Sigmoid colon (tissue), 7 donors: ENCODE measurements around the gene SETD7. TPM values are rescaled to one million over a fixed set of nuclear protein-coding genes. Genes with fewer than 3 reads are reported as not detected.

ENCODE experiments used
- DNase-seq: peaks from one replicate; pipeline ENCODE4 v3.0.0-alpha.2; 2019
- H3K27ac ChIP-seq, 4 donors: fragments of 200-600 bp; sonication (generic); one replicate each; pipeline ENCODE4 v1.5.1; 2016 to 2019; ENCODE audit warnings: mild to moderate bottlenecking in 1 of 4
- H3K27me3 ChIP-seq, 3 donors: fragments of 200-600 bp; sonication (generic); one replicate each; pipeline ENCODE4 v1.5.1; 2019; ENCODE audit warnings: mild to moderate bottlenecking in 1 of 3
- H3K36me3 ChIP-seq, 4 donors: fragments of 200-600 bp; sonication (generic); one replicate each; pipeline ENCODE4 v1.5.1; 2016 to 2019
- H3K4me1 ChIP-seq, 4 donors: fragments of 200-600 bp; sonication (generic); one replicate each; pipeline ENCODE4 v1.5.1; 2017 to 2019
- H3K4me3 ChIP-seq, 4 donors: fragments of 200-600 bp; sonication (generic); one replicate each; pipeline ENCODE4 v1.5.1; 2017 to 2019; ENCODE audit warnings: mild to moderate bottlenecking in 2 of 4, moderate library complexity in 1 of 4
- H3K9me3 ChIP-seq, 4 donors: fragments of 200-600 bp in 3 of 4; sonication (generic) in 3 of 4; one replicate each; pipeline versions ENCODE4 v1.5.1 to v1.6.1; 2013 to 2019
- CTCF ChIP-seq, 4 experiments: fragments of 450-650 bp in 3 of 4; fragments of 200-600 bp in 1 of 4; IDR thresholded peaks; one replicate each; pipeline ENCODE4 v1.5.1; 2016 to 2019; ENCODE audit warnings: antibody characterized with exemption in 4 of 4, mild to moderate bottlenecking in 3 of 4, moderate library complexity in 2 of 4
- EP300 ChIP-seq, 4 donors: sonication (generic); formaldehyde crosslinking; IDR thresholded peaks; one replicate each; pipeline ENCODE4 v1.6.1; 2017; ENCODE audit warnings: antibody characterized with exemption in 4 of 4
- POLR2A ChIP-seq, 2 donors: fragments of 450-650 bp; IDR thresholded peaks; one replicate each; pipeline ENCODE4 v1.6.1; 2016; ENCODE audit warnings: antibody characterized with exemption in 2 of 2, mild to moderate bottlenecking in 2 of 2, moderate library complexity in 2 of 2
- POLR2AphosphoS5 ChIP-seq, 4 donors: sonication (generic); formaldehyde crosslinking; IDR thresholded peaks; one replicate each; pipeline ENCODE4 v1.6.1; 2017; ENCODE audit warnings: antibody characterized with exemption in 4 of 4
- WGBS, 2 donors: extraction: QIAGEN DNeasy Blood & Tissue Kit; methylation state at CpG; one replicate each; pipeline ENCODE4 v1.1.7; 2013; 5-methylcytosine and 5-hydroxymethylcytosine counted together
- intact Hi-C: fragments of 100-400 bp; cut with DNase I; formaldehyde crosslinking; loops from one replicate; pipeline ENCODE4 v1.15.1; 2023
- polyA plus RNA-seq, 3 donors: library from polyadenylated mRNA; stranded (reverse); fragments of 200-250 nt; gene quantifications; one replicate each; pipeline ENCODE4 v1.2.3, GENCODE V29; 2013
- total RNA-seq, 4 donors: library from RNA; depleted of rRNA; stranded (reverse); fragments of >200 nt; gene quantifications; one replicate each; pipeline ENCODE4 v1.1.0, GENCODE V29; 2016
- donor health status: healthy with polysubstance abuse.
- donor health status: Bipolar disorder and iron deficiency.
- donor health status: healthy.

The SETD7 gene
- total and polyA plus RNA-seq, 7 donors: 7.9 to 102 (median 79.2) TPM

GRCh38 chr4:139585473-139585872 is 29.5 kb upstream of the SETD7 start:
- Histone ChIP-seq H3K4me1 (no peaks in the 10 kb centered on the region), H3K9me3 (no peaks in the 10 kb centered on the region), H3K27ac (no peak overlapping the region), H3K4me3 (no peak overlapping the region), H3K27me3 (no peaks in the 10 kb centered on the region), H3K36me3 (no peaks in the 10 kb centered on the region)
- WGBS, 2 donors: 84 to 85% methylated on average over 4 of the region's 4 CpGs
- intact Hi-C loops: no loop called here
- DNase-seq: no peak
- TF ChIP-seq CTCF (IDR thresholded peaks at IDR 0.05) (no peak), EP300 (IDR thresholded peaks at IDR 0.05) (no peak), POLR2AphosphoS5 (IDR thresholded peaks at IDR 0.05) (no peak), POLR2A (IDR thresholded peaks at IDR 0.05) (no peak)

GRCh38 chr4:139584784-139585183 is 28.8 kb upstream of the SETD7 start:
- no peak for TF ChIP-seq POLR2A (IDR thresholded peaks at IDR 0.05)
- TF ChIP-seq CTCF (IDR thresholded peaks at IDR 0.05): no peak
- no peak for TF ChIP-seq EP300 (IDR thresholded peaks at IDR 0.05)
- no peak for TF ChIP-seq POLR2AphosphoS5 (IDR thresholded peaks at IDR 0.05)
- intact Hi-C loops: no loop called here
- Histone ChIP-seq H3K4me1 (no peaks in the 10 kb centered on the region), H3K36me3 (no peaks in the 10 kb centered on the region), H3K27ac (no peak overlapping the region), H3K4me3 (no peak overlapping the region), H3K9me3 (no peaks in the 10 kb centered on the region), H3K27me3 (no peaks in the 10 kb centered on the region)
- no peak for DNase-seq
- 74 to 79% methylated on average over 2 of the region's 2 CpGs for WGBS, 2 donors

- TF ChIP-seq POLR2AphosphoS5 (IDR thresholded peaks at IDR 0.05) (no peak), POLR2A (IDR thresholded peaks at IDR 0.05) (no peak), CTCF (IDR thresholded peaks at IDR 0.05) (no peak)
- Histone ChIP-seq H3K36me3 (no peaks in the 10 kb centered on the region), H3K27ac (no peak overlapping the region), H3K9me3 (no peaks in the 10 kb centered on the region), H3K4me3 (no peak overlapping the region), H3K4me1 (no peaks in the 10 kb centered on the region), H3K27me3 (no peaks in the 10 kb centered on the region)
- intact Hi-C loops: no loop called here
- DNase-seq: no peak
- WGBS, 2 donors: 87 to 90% methylated on average over 2 of the region's 2 CpGs
Measured at GRCh38 chr4:139584013-139584412, 28.0 kb upstream of the SETD7 start.

- no peak for TF ChIP-seq CTCF (IDR thresholded peaks at IDR 0.05)
- no peak for TF ChIP-seq EP300 (IDR thresholded peaks at IDR 0.05)
- TF ChIP-seq POLR2A (IDR thresholded peaks at IDR 0.05): no peak
- TF ChIP-seq POLR2AphosphoS5 (IDR thresholded peaks at IDR 0.05): no peak
- no peaks in the 10 kb centered on the region for H3K27me3 ChIP-seq
- H3K4me3 ChIP-seq: no peak overlapping the region
- H3K9me3 ChIP-seq: no peaks in the 10 kb centered on the region
- intact Hi-C loops: no loop called here
- H3K27ac ChIP-seq: no peak overlapping the region
- 95 to 96% methylated on average over 4 of the region's 4 CpGs for WGBS, 2 donors
- DNase-seq: no peak
- no peaks in the 10 kb centered on the region for H3K4me1 ChIP-seq
- no peaks in the 10 kb centered on the region for H3K36me3 ChIP-seq
Measured at GRCh38 chr4:139582044-139582443, 26.0 kb upstream of the SETD7 start.

- H3K4me1 ChIP-seq: no peaks in the 10 kb centered on the region
- DNase-seq: no peak
- H3K9me3 ChIP-seq: no peaks in the 10 kb centered on the region
- no peaks in the 10 kb centered on the region for H3K27me3 ChIP-seq
- 71 to 86% methylated on average over 8 of the region's 8 CpGs for WGBS, 2 donors
- H3K36me3 ChIP-seq: no peaks in the 10 kb centered on the region
- TF ChIP-seq CTCF (IDR thresholded peaks at IDR 0.05) (no peak), POLR2A (IDR thresholded peaks at IDR 0.05) (no peak), EP300 (IDR thresholded peaks at IDR 0.05) (no peak), POLR2AphosphoS5 (IDR thresholded peaks at IDR 0.05) (no peak)
- intact Hi-C loops: no loop called here
- H3K27ac ChIP-seq: no peak overlapping the region
- no peak overlapping the region for H3K4me3 ChIP-seq
Measured at GRCh38 chr4:139581096-139581495, 25.1 kb upstream of the SETD7 start.
